H9 (cell line): ENCODE measurements around the gene SLC52A1. TPM values are rescaled to one million over a fixed set of nuclear protein-coding genes. Genes with fewer than 3 reads are reported as not detected.

Experiments
- DNase-seq: peaks from one replicate; pipeline ENCODE4 v3.0.0-alpha.2; 2017
- H2AFZ ChIP-seq: one replicate; pipeline ENCODE4 v1.6.1; 2013; ENCODE audit warnings: mild to moderate bottlenecking, low read length, control low read depth, moderate library complexity
- H2AK5ac ChIP-seq: 2 replicates; pipeline ENCODE4 v1.6.1; 2013; ENCODE audit warnings: low read length, control low read depth, mixed read lengths; ENCODE audit not compliant: insufficient read length
- H2BK120ac ChIP-seq: one replicate; pipeline ENCODE4 v1.6.1; 2013; ENCODE audit warnings: low read depth, mild to moderate bottlenecking, low read length, control low read depth, inconsistent platforms; ENCODE audit not compliant: poor library complexity, severe bottlenecking
- H2BK12ac ChIP-seq: 2 replicates; pipeline ENCODE4 v1.6.1; 2013; ENCODE audit warnings: low read length, control low read depth, mixed read lengths, low read depth; ENCODE audit not compliant: insufficient read length
- H2BK15ac ChIP-seq: 2 replicates; pipeline ENCODE4 v1.6.1; 2013; ENCODE audit warnings: low read depth, low read length, control low read depth
- H2BK20ac ChIP-seq: one replicate; pipeline ENCODE4 v1.6.1; 2013; ENCODE audit warnings: low read depth, mild to moderate bottlenecking, low read length, control low read depth, inconsistent platforms; ENCODE audit not compliant: poor library complexity, severe bottlenecking
- H2BK5ac ChIP-seq: 2 replicates; pipeline ENCODE4 v1.6.1; 2013; ENCODE audit warnings: low read length, control low read depth, mixed read lengths; ENCODE audit not compliant: insufficient read length
- H3K14ac ChIP-seq: 2 replicates; pipeline ENCODE4 v1.6.1; 2013; ENCODE audit warnings: low read length, control low read depth; ENCODE audit not compliant: insufficient read depth
- H3K18ac ChIP-seq: 2 replicates; pipeline ENCODE4 v1.6.1; 2013; ENCODE audit warnings: low read depth, mild to moderate bottlenecking, mixed read lengths, low read length, control low read depth; ENCODE audit not compliant: insufficient read length
- H3K23ac ChIP-seq: 2 replicates; pipeline ENCODE4 v1.6.1; 2013; ENCODE audit warnings: low read length, control low read depth, mixed read lengths, low read depth; ENCODE audit not compliant: insufficient read length
- H3K23me2 ChIP-seq: 2 replicates; pipeline ENCODE4 v1.6.1; 2013; ENCODE audit warnings: low read depth, mild to moderate bottlenecking, mixed read lengths, low read length, control low read depth; ENCODE audit not compliant: insufficient read length, poor library complexity, severe bottlenecking
- H3K27ac ChIP-seq: 2 replicates; pipeline ENCODE4 v1.5.1; 2013; ENCODE audit warnings: low read length, control low read depth, mixed read lengths, low read depth; ENCODE audit not compliant: insufficient read length
- H3K27me3 ChIP-seq: 2 replicates; pipeline ENCODE4 v1.6.1; 2013; ENCODE audit warnings: low read length, control low read depth, inconsistent platforms; ENCODE audit not compliant: insufficient read depth
- H3K4ac ChIP-seq: 2 replicates; pipeline ENCODE4 v1.6.1; 2013; ENCODE audit warnings: low read depth, mild to moderate bottlenecking, control low read depth, inconsistent platforms, low read length, moderate library complexity
- H3K4me1 ChIP-seq: 2 replicates; pipeline ENCODE4 v1.6.1; 2013; ENCODE audit warnings: low read length, control low read depth, inconsistent platforms; ENCODE audit not compliant: insufficient read depth
- H3K4me2 ChIP-seq: 2 replicates; pipeline ENCODE4 v1.6.1; 2013; ENCODE audit warnings: low read length, control low read depth, mixed read lengths; ENCODE audit not compliant: insufficient read length, insufficient read depth
- H3K56ac ChIP-seq: 2 replicates; pipeline ENCODE4 v1.6.1; 2013; ENCODE audit warnings: low read depth, mild to moderate bottlenecking, mixed read lengths, low read length, control low read depth; ENCODE audit not compliant: insufficient read length
- H3K79me1 ChIP-seq: 2 replicates; pipeline ENCODE4 v1.6.1; 2013; ENCODE audit warnings: low read depth, mild to moderate bottlenecking, moderate library complexity, low read length, control low read depth, inconsistent platforms; ENCODE audit not compliant: insufficient read depth, poor library complexity, severe bottlenecking
- H3K79me2 ChIP-seq: 2 replicates; pipeline ENCODE4 v1.6.1; 2013; ENCODE audit warnings: low read length, control low read depth, inconsistent platforms; ENCODE audit not compliant: insufficient read depth
- H3K9ac ChIP-seq: 2 replicates; pipeline ENCODE4 v1.6.1; 2013; ENCODE audit warnings: low read length, control low read depth, mixed read lengths; ENCODE audit not compliant: insufficient read length; ENCODE audit errors: extremely low read depth
- H3K9me3 ChIP-seq: one replicate; pipeline ENCODE4 v1.6.1; 2013; ENCODE audit warnings: low read depth, low read length, inconsistent platforms; ENCODE audit not compliant: control insufficient read depth
- H3T11ph ChIP-seq: one replicate; pipeline ENCODE4 v1.6.1; 2013; ENCODE audit warnings: mild to moderate bottlenecking, low read length, control low read depth, inconsistent platforms
- H4K20me1 ChIP-seq: one replicate; pipeline ENCODE4 v1.6.1; 2013; ENCODE audit not compliant: control insufficient read depth, insufficient read length, insufficient read depth
- H4K5ac ChIP-seq: 2 replicates; pipeline ENCODE4 v1.6.1; 2013; ENCODE audit warnings: low read depth, mild to moderate bottlenecking, mixed read lengths, low read length, control low read depth; ENCODE audit not compliant: insufficient read length
- H4K8ac ChIP-seq: replicated peaks from 2 replicates; pipeline ENCODE4 v1.6.1; 2013; ENCODE audit warnings: low read length, control low read depth, mixed read lengths, low read depth; ENCODE audit not compliant: insufficient read length
- H4K91ac ChIP-seq: 2 replicates; pipeline ENCODE4 v1.6.1; 2013; ENCODE audit warnings: low read depth, mild to moderate bottlenecking, moderate library complexity, mixed read lengths, low read length, control low read depth; ENCODE audit not compliant: insufficient read length
- H3K27ac Mint-ChIP-seq, 3 experiments: 2 replicates in 2 of 3; 3 replicates in 1 of 3; pipeline ENCODE4 v1.8.0; 2020 to 2021; ENCODE audit warnings: mixed read lengths in 3 of 3, mild to moderate bottlenecking in 1 of 3, moderate library complexity in 1 of 3
- H3K27me3 Mint-ChIP-seq: 2 replicates; pipeline ENCODE4 v1.8.0; 2021; ENCODE audit warnings: low read depth, mild to moderate bottlenecking, moderate library complexity, mixed read lengths
- H3K36me3 Mint-ChIP-seq, 3 experiments: 2 replicates in 2 of 3; 3 replicates in 1 of 3; pipeline ENCODE4 v1.8.0; 2020 to 2021; ENCODE audit warnings: low read depth in 3 of 3, mixed read lengths in 3 of 3; ENCODE audit not compliant: insufficient read depth in 1 of 3
- H3K4me1 Mint-ChIP-seq, 2 experiments: 2 replicates each; pipeline ENCODE4 v1.8.0; 2020; ENCODE audit warnings: mixed read lengths in 2 of 2
- H3K4me3 Mint-ChIP-seq, 2 experiments: 2 replicates in 1 of 2; 3 replicates in 1 of 2; pipeline ENCODE4 v1.8.0; 2020 to 2021; ENCODE audit warnings: mild to moderate bottlenecking in 2 of 2, mixed read lengths in 2 of 2, moderate library complexity in 1 of 2
- H3K9me3 Mint-ChIP-seq, 2 experiments: 2 replicates in 1 of 2; 3 replicates in 1 of 2; pipeline ENCODE4 v1.8.0; 2020; ENCODE audit warnings: mild to moderate bottlenecking in 2 of 2, mixed read lengths in 2 of 2, moderate library complexity in 1 of 2
- WGBS: extraction: QIAGEN DNeasy Blood & Tissue Kit; methylation state at CpG from one replicate; pipeline ENCODE4 v1.1.7; 2013; ENCODE audit warnings: missing lambda C conversion rate, low lambda C conversion rate, mixed read lengths; ENCODE audit not compliant: insufficient read length; ENCODE audit errors: extremely low coverage; 5-methylcytosine and 5-hydroxymethylcytosine counted together
- total RNA-seq: library from RNA; stranded (reverse); gene quantifications from 2 replicates; pipeline ENCODE4 v1.2.1, GENCODE V29; 2021
- TF ChIP-seq, protein P1 (sequence below): fragments of 200-600 bp; sonication (generic); conservative IDR thresholded peaks from 3 replicates; pipeline ENCODE4 v1.8.0; 2021; ENCODE audit warnings: antibody characterized with exemption, mild to moderate bottlenecking

The SLC52A1 gene
- total RNA-seq, 1 experiment from 2014 or later: 0.17 TPM

DNA sequence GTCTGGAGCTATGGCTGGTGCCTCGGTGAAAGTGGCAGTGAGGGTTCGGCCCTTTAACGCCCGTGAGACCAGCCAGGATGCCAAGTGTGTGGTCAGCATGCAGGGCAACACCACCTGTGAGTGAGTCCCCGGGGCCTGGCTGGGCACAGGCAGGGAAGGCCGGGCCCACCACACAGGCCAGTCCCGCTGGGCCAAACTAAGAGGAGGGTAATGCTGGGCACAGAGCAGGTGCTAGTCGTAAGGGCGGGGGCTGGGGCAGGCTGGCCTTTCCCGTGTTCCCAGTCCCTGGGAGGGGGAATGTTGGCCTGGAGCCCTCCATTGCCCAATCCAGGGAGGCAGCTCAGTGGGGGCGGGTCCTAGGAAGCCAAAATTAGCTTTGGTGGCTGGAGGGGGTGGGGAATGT, 35.0 kb downstream of the SLC52A1 start:
- no peak overlapping the region for H2BK120ac ChIP-seq
- no peaks in the 10 kb centered on the region for H3K9me3 Mint-ChIP-seq
- H2AFZ ChIP-seq: no peak overlapping the region
- no peak overlapping the region for H3K14ac ChIP-seq
- peak overlapping the region; percentile 19 to 88; a peak in 2 of 5 replicates for H3K4me3 Mint-ChIP-seq
- H2BK5ac ChIP-seq: no peak overlapping the region
- TF ChIP-seq, protein P1, sequence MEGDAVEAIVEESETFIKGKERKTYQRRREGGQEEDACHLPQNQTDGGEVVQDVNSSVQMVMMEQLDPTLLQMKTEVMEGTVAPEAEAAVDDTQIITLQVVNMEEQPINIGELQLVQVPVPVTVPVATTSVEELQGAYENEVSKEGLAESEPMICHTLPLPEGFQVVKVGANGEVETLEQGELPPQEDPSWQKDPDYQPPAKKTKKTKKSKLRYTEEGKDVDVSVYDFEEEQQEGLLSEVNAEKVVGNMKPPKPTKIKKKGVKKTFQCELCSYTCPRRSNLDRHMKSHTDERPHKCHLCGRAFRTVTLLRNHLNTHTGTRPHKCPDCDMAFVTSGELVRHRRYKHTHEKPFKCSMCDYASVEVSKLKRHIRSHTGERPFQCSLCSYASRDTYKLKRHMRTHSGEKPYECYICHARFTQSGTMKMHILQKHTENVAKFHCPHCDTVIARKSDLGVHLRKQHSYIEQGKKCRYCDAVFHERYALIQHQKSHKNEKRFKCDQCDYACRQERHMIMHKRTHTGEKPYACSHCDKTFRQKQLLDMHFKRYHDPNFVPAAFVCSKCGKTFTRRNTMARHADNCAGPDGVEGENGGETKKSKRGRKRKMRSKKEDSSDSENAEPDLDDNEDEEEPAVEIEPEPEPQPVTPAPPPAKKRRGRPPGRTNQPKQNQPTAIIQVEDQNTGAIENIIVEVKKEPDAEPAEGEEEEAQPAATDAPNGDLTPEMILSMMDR: no peak
- H3K4me2 ChIP-seq: no peak overlapping the region
- no peak overlapping the region for H3K18ac ChIP-seq
- no peak overlapping the region for H2BK20ac ChIP-seq
- no peak overlapping the region for H2AK5ac ChIP-seq
- H3K9ac ChIP-seq: no peak overlapping the region
- H3K27me3 Mint-ChIP-seq: peaks cover 14% of the 10 kb centered on the region
- no peak for DNase-seq
- H3K9me3 ChIP-seq: no peaks in the 10 kb centered on the region
- H3K23me2 ChIP-seq: peaks cover 14% of the 10 kb centered on the region
- H3K4ac ChIP-seq: no peak overlapping the region
- peaks cover 8% of the 10 kb centered on the region for H3K79me1 ChIP-seq
- no peak overlapping the region for H4K5ac ChIP-seq
- peaks cover 4% of the 10 kb centered on the region; the same call in 1 of the 2 replicates for H3K79me2 ChIP-seq
- peaks cover 2% of the 10 kb centered on the region for H3K4me1 ChIP-seq
- no peaks in the 10 kb centered on the region for H4K20me1 ChIP-seq
- H3K56ac ChIP-seq: no peak overlapping the region
- no peak overlapping the region for H4K91ac ChIP-seq
- H2BK12ac ChIP-seq: no peak overlapping the region
- H3K36me3 Mint-ChIP-seq: peaks cover 36 to 49% (median 48%) of the 10 kb centered on the region in 3 experiments
- H3K4me1 Mint-ChIP-seq: peaks cover 12 to 20% of the 10 kb centered on the region in 2 experiments
- H4K8ac ChIP-seq: no peak overlapping the region
- H2BK15ac ChIP-seq: no peak overlapping the region
- no peak overlapping the region for H3K27ac ChIP-seq
- H3K23ac ChIP-seq: no peak overlapping the region
- no CpG with 5 or more reads among the region's 11 CpGs for WGBS
- no peaks in the 10 kb centered on the region; the same call in 1 of the 2 replicates for H3K27me3 ChIP-seq
- no peak overlapping the region for H3T11ph ChIP-seq
- no peak overlapping the region; a peak in 2 of 7 replicates for H3K27ac Mint-ChIP-seq
